Measurements from ENCODE around the gene CLASP1.

GRCh38 chr2:121358291-121358690 is 291.0 kb downstream of the CLASP1 start:
- TF ChIP-seq CTCF (IDR thresholded peaks at IDR 0.05; ENCODE audit: control extremely low read depth in 1 of 3, insufficient read depth in 1 of 3, low read depth in 1 of 3, low read length in 3 of 3) (no peak), SP1 (IDR thresholded peaks at IDR 0.05; ENCODE audit: low read depth, low read length) (no peak), EP300 (IDR thresholded peaks at IDR 0.05; ENCODE audit: borderline replicate concordance in 1 of 2, low read depth in 2 of 2, low read length in 2 of 2) (no peak)

Measured in H1 (cell line).